NCI-H345 treated with DMSO at 0.1 percent for 48 hours (cell line): ENCODE results near the gene CLASP1.
"Not testable (repeated sequence)": the region's sequence is repeated elsewhere in the genome, so short reads cannot be mapped to it uniquely, and the experiment has no call there.

Experiments
- DNase-seq: peaks from one replicate; lab custom pipeline; 2025; ENCODE audit not compliant: unreplicated experiment; lab: John Stamatoyannopoulos, UW

CLASP1 gene

DNA sequence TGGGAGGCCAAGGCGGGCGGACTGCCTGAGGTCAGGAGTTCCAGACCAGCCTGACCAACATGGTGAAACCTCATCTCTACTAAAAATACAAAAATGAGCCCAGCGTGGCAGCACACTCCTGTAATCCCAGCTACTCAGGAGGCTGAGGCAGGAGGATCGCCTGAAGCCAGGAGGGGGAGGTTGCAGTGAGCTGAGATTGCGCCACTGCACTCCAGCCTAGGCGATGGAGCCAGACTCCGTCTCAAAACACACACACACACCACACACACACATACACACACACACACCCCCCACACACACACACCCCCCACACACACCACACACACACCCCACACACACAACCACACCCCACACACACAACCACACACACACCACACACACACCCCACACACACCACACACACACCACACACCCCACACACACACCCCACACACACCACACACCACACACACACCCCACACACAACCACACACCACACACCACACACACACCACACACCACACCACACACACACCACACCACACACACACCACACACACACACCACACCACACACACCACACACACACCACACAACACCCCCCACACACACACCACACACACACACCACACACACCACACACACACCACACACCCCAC, 170.8 kb downstream of the CLASP1 start:
- not testable (repeated sequence) for DNase-seq

DNA sequence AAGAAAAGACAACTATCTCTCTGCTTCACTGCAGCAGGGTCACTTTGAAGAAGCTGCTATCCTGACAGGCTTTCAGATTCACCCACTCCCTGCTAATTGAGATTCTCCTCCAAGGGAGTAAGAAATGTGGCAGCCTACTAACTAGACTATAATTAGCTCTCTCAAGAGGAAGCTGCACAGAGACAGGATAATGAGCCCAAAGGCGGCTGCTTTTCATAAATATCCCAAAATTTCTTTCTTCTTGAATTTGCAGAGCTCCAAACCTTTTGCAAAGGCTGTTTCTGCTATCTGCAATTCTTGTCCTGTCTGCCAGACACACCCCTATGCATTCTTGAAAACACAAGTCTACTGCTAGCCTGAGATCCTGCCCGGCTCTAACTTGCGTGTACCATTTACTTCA, 172.6 kb downstream of the CLASP1 start:
- no peak for DNase-seq

DNA sequence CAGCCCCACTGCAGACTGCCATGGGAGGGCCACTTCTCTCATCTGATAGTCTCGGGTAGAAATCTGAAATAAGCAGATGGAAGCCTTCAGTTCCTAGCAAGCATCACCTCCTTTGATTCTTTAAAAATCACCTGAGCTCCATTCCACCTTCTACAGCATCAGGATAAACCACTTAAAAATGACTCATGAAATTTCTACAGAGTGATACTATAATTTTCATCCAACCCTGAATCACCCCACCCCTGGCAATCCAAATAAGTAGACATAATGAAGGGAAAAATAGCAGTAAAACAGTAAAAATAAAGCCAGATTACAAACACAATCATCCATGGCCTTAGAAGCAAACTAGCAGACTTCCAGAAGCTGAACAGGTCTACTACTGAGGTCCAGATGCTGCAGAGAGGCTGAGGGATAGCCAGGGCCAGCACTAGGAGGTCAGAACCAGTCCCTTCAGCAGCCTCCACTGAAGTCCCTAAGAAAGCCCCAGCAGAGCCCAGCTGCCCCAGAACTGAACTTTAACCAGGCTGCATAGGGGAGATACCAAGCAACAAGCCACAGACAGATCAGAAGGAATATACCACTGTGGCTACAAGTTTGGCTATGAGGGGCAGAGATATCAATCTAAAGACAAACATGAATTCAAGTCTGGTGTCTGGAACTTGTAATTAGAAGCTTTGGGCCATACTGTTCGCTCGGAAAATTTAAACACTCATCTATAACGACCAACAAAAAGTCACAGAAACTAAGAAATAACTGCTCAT, 173.3 kb downstream of the CLASP1 start:
- DNase-seq: no peak

DNA sequence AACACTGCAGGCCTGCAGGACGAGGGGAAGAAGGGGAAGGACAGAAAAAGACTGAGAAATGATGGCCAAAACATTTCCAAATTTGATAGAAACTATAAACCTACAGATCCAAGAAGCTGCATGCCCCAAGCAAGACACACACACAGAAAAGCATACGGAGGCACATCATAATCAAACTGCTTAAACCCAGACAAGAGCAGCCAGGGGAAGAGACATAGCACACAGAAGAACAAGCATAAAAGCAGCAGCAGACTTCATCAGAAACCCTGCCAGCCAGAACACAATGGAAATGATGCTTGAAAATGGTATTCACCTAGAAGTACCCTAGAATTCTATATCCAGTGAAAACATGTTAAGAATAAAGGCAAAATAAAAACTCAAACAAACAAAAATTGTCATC, 175.8 kb downstream of the CLASP1 start:
- DNase-seq: no peak

DNA sequence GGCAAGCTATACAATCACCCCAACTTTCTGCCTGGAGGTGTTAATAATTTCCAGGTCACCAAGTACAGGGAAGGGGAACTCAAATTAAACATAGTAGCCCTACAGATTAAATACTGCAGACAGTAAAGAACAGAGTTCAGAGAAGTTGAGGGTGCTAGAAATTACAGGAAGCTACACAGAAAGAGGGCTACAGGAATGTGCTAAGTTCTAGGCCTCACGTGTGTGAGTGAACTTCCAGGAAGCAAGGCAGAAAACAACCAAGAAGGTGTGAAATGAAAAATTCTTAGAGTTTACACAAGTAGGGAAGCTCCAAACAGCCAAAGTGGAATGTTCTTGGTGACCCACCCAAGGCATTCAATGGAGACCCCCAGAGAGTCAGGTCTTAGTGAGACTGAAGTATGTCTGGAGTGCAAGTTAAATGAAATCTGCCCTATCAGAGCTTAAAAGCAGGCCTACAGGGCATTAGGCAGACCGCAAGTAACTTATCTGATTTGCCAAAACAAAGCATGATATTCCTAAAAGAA, 176.7 kb downstream of the CLASP1 start:
- DNase-seq: no peak

DNA sequence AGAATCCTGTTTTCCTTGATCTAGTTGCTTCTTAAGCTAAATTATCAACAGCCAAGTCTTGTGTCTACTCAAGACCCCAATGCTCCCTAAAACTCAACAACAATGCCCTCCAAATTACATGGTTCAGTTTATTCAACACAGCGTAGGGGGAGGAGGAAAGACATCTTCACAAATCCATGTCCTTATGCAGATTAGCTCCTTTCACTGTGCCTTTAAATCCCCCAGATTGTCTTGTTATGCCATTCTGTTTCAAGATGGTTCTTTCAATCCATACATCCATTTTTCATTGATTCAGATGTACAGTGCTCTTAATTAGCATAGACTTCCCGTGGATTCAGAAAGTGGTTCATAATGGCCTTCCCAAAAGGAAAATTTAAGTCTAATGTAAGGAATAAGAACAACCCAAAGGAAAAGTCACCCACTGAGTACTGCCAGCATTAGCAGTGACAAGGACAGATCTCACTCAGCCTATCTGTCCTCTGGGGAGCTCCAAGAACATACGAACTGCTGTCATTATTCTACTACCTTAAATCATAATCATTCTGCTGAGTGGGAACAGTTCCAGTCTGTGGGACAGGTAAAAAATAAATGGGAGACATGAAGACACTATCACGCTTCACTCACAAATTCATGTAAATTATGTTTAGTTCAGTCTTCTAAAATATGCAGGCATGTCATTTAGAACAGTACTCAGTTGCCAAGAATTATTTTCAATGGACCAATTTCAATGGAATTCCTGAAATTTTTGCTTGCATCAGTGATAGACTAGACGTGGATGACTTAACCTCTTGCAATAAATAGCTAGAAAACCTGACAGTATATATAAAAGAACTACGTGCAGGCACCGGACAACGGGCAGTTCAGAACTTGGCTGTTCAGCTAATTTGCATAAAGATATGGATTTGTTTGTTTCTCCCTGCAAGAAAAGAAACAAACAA, 177.5 kb downstream of the CLASP1 start:
- DNase-seq: no peak

DNA sequence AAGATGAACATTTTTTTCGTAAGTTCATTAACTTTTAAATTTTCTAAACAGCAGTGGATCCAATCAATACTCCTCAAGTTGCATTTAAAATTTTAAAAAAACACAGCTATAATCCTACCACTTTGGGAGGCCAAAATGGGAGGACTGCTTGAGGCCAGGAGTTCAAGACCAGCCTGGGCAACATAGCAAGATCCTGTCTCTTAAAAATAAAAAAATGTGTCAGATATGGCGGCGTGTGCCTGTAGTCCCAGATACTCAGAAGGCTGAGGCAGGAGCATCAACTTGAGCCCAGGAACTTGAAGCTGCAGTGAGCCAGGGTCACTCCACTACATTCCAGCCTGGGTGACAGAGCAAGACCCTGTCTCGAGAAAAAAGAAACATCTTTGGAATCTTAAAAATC, 178.3 kb downstream of the CLASP1 start:
- no peak for DNase-seq

DNA sequence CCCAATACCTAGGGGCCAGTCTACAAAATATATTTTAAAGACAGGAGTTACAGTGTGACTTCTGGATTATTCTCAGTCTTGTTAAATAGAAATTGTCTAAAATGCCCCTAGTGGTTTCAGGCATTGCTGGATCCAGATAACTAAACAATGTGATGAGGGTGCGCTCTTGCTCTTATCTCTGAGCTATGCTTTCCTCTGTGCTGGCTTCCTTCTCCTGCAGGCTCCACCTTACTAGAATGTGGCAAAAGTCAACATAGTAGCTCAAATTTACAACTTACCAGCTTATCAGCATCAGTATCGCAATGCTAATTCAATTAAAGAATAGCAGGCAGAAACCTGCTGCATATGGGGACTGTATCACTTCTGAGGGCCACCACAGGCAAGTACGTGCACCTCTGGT, 179.9 kb downstream of the CLASP1 start:
- no peak for DNase-seq

DNA sequence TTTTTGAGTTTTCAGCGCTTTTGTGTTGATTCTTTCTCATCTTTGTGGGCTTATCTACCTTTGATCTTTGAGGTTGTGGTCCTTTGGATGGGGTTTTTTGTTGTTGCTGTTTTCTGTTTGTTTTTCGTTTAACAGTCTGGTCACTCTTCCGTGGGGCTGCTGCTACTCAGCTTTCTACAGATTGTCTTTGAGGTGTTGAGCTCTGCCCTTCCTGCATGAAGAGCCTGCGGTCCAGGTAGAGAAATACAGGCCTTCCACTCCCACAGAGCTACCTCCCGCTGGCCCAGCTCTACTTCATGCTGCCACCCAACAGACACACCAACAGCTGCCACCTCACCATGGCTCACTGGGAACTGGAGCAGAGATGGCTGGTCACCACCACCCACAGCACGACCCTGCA, 180.3 kb downstream of the CLASP1 start:
- DNase-seq: no peak

DNA sequence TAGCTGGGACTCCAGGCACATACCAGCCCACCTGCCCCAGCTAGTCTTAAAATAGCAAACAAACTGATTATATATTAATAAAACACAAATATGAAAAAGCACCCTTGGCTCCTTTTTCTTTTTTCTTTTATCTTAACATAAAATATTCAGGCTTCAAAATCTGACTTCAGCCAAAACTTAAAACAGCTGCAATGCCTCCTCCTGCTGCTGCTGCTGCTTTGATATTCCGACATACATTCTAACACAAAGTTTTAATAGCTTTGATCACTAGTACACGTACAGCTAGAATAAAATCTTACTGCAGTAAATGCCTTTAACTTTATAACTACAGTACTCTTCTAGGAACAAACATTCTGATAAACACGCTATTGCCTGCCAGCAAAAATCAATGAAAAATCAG, 190.0 kb downstream of the CLASP1 start:
- no peak for DNase-seq

DNA sequence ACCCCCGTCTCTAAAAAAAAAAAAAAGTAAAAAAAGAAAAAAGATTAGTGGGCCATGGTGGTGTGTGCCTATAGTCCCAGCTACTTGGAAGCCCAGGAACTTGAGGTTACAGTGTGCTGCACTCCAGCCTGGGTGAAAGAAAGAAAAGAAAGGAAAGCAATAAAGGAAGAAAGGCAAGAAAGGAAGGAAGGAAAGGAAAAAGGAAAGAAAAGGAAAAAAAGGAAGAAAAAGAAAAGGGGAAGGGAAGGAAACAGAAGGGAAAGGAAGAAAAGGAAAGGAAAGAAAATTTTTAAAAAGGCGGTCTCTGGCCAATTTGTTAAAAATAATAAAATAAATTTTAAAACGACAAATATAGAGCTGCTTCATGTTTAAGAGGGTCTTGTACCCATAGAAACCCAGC, 192.9 kb downstream of the CLASP1 start:
- DNase-seq: no peak

DNA sequence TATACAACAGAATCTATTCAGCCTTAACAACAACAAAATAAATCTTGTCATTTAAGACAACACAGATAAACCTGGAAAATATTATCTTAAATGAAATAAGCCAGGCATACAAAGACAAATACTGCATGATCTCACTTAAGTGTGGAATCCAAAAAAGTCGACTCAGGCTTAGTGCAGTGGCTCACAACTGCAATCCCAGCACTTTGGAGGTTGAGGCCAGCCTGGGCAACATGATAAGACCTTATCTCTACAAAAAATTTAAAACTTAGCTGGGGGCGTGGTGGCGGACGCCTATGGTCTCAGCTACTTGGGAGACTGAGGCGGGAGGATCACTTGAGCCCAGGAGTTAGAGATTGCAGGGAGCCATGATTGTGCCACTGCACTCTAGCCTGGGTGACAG, 193.8 kb downstream of the CLASP1 start:
- no peak for DNase-seq

DNA sequence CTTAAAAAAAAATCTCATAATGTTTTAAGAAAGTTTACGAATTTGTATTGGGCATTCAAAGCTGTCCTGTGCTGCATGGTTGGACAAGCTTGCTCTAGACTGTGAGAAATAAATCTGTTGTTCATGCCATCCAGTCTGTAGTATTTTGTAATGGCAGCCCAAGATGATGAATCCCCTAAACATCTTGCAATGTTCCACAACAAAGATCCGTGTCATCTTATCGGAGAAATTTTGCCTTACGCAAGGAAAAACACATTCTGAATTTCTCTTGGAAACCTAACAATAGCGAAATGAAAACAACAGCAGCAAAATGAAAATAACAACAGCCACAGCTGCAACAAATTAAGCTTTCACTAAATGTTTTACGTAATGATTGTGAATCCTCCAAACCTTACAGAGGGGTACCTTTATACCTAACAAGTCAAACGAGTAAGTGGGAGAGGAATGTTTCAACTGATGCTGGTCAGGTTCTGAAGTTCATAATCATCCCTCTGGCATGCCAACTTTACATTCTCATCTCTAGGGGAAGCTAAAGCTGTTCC, 194.6 kb downstream of the CLASP1 start:
- no peak for DNase-seq

DNA sequence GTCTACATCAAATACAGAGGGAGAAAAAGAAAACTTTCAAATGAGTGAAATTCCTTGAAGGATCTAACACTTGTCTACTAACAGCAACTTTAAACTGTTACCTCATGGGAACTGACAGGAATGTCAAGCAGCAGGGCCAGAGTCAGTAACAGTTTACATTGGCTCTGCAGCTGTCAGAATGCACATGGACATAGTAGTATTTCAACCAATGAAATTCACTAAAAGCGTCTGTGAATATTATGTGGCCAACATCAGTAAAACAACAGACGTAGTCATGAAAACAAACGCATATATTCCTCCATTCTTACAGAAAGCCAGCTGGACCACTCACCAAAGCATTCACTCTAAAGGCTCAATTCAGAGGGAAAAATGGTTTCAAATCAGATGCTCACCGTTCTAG, 197.9 kb downstream of the CLASP1 start:
- no peak for DNase-seq

DNA sequence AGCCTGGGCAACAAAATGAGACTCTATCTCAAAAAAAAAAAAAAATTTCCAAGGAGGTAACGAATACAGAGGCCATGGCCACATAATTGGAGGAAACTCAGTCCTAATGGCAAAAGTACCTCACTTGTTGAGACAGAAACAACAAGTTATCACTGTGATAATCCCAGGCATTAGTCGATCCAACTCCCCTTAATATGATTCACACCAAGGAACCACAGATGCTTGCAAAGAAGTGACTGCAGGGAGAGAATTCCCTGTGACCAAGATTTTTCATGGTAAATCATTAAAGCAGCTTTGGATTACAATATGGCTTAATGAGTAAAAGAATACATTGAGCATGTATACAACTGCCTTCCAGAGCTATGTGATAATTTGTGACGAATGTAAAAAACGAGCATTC, 199.0 kb downstream of the CLASP1 start:
- DNase-seq: no peak

DNA sequence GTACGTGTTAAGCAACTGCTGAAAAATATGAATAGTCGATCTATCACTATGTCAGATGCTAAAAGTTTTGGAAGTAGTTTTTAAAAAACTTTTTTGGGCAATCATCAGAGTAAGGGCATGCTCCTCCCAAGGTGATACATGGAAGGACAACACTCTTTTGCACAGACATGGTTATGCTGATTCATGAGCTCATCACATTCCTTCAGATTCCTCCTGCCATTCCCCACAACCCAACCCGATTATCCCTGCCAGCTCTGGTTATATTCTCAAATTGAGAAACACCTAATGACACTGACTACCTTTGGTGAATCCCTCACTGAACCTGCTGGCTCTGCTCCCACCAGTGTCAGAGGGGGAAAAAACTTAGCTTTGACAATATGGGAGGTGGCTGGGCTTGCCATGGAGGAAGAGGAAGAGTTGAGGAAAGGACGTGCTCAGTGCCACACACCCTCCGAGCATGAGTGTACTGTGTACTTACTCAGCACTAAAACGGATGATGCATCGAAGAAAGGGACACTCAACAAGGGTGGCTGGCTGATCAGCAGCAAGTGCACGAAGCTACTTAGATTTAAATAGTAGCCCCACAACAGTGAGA, 202.5 kb downstream of the CLASP1 start:
- no peak for DNase-seq

DNA sequence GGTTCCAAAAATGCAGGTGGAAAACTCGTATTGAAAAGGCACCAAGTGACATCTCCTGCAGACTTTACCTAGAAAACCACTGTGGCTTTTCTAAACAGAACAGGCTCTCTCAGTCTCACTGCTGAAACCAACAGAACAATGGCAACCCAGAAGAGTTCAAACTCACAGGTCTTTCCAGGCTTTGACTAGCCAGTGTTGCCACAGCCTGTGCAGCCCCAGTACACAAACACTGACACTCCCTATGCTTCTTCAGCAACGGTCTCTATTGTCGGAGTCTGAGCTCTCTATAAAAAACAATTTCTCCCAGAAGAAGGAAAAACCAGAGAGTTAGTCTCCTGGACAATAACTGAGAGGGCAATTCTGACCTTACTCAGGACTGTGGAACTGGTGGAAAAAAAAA, 206.4 kb downstream of the CLASP1 start:
- DNase-seq: no peak

DNA sequence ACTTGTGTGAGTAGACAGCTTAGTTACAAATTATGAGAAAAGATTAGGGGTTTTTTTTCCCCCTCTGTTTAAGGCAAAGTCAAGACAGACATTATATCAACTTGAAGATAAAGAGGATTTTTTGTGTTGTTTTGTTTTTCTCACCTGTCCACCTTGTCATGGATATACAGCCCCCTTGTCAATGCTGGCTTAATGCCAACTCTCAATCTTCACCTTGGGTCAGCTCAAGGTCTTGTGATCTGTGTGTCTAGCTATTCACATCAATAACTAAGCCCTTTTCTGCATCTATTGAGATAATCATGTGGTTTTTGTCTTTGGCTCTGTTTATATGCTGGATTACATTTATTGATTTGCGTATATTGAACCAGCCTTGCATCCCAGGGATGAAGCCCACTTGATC, 211.0 kb downstream of the CLASP1 start:
- not testable (repeated sequence) for DNase-seq

DNA sequence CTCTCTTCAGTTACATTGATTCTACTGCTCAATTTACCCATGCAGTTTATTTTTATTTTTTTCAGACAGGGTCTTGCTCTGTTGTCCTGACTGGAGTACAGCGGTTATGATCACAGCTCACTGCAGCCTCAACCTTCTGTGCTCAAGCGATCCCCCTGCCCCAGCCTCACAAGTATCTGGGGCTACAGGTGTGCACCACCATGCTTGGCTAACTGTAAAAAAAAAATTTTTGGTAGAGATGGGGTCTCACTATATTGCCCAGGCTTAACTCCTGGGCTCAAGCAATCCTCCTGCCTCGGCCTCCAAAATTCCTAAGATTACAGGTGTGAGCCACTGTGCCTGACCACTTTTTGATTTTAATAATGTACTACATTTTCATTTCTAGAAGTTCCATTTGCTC, 212.3 kb downstream of the CLASP1 start:
- DNase-seq: no peak

DNA sequence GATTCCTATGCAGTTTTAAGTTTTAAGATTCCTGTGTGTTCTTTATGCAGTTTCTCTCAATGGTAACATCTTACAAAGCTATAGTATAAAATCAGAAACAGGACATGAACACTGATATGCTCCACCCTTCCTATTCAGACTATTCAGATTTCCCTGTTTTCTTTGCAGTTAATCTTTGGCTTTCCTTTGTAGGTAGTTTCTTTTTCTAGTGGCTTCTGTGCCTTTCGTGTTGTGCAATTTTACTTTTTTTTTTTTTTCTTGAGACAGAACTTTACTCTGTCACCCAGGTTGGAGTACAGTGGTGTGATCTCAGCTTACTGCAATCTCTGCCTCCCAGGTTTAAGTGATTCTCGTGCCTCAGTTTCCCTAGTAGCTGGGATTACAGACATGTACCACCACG, 213.5 kb downstream of the CLASP1 start:
- DNase-seq: no peak

DNA sequence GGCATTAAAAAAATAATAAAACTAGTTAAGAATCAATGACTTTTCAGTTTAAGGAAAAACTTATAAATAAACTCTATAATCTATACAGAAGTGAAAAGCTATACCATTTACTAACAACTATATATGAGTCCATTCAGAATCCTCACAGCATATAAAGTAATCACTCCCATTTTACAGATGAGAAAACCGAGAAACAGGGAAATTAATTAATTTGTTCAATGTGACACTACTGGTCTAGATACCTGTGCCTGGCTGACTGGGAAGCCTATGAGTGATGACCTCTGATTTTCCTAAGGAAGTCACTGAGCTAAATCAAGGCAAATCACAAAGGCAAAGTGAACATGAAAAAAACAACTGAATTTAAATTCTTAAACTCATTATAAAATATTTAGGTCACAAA, 218.0 kb downstream of the CLASP1 start:
- no peak for DNase-seq
